ENCODE results near the gene PGAP3.
A peak's percentile ranks its signal among the peaks of the same experiment; 100 is the strongest.

Gene PGAP3

DNA sequence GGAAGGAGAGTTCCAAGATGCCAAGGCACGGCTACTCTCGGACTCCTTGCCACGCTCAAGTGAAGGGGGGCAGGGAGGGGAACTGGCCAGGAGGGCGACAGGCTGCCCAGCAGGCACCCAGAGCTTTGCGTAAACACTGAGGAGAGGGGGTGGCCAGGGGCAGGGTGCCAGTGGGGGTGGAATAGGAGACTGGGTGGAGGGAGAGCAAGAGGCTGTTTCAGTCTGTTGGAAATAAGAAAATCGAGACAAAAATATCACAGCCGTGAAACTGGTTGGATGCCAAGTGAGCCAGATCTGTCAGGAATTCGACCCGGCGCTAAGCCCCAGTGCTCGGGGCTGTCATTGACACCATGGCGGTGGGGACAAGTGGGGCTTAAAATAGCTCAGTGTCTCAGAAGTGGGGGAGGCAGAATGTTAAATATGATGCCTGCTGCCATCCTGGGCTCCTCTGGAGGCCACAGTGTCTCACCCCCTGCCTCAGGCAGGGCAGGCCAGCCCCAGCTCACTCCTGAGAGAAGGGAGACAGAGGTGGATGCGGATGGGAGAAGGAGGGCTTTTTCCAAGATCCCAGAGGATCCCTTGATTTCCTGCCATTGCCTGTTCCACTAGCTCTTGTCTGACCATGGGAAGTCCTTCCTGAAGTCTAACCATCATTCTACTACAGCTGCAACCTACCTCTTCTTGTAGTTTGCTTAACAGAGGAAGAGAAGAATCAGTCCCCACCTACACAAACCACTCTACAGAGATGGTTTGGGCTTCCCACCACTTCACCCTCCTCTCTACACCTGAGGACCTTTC, 10.1 kb downstream of the PGAP3 start:
- H3K36me3 ChIP-seq (ENCODE audit: control insufficient read depth in 2 of 2, insufficient read depth in 2 of 2, low read length in 2 of 2): peaks cover 0 to 10% of the 10 kb centered on the region in 2 donors
- H3K9me3 ChIP-seq (ENCODE audit: control insufficient read depth in 2 of 2, low read length in 2 of 2): no peaks in the 10 kb centered on the region
- peak overlapping the region; percentile 82 to 90 for H3K27ac ChIP-seq (ENCODE audit: low read depth in 2 of 2, low read length in 2 of 2)
- H3K4me1 ChIP-seq (ENCODE audit: control insufficient read depth in 2 of 2, insufficient read depth in 2 of 2, low read length in 2 of 2): peaks cover 47 to 55% of the 10 kb centered on the region in 2 donors
- H3K9ac ChIP-seq (ENCODE audit: low read depth in 1 of 2, low read length in 2 of 2): peak overlapping the region; percentile 48 to 54
- H3K27me3 ChIP-seq (ENCODE audit: control insufficient read depth in 2 of 2, insufficient read depth in 2 of 2, low read length in 2 of 2): no peaks in the 10 kb centered on the region
- no peak overlapping the region for H3K4me3 ChIP-seq (ENCODE audit: low read length in 2 of 2)

DNA sequence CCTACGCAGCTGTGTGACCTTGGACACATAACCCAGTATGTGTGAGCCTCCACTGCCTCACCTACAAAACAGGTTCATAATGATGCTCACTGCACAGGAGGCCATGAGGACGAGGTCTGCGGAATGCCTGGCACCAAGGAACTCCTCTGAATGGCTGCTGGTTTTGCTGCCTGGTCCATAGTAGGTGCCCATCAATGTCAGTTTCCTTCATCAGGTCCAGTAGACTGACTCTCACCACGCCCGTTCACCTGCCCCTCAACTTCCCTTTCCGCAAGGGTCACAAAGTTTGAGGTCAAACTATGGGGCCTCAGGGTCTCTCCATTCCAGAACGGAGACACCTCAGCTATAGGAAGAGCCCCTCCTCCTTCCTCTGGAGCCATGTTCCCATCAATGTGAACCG, 10.8 kb downstream of the PGAP3 start:
- peaks cover 0 to 10% of the 10 kb centered on the region in 2 donors for H3K36me3 ChIP-seq (ENCODE audit: control insufficient read depth in 2 of 2, insufficient read depth in 2 of 2, low read length in 2 of 2)
- peak overlapping the region in 1 of 2 donors; percentile 90 for H3K27ac ChIP-seq (ENCODE audit: low read depth in 2 of 2, low read length in 2 of 2)
- H3K4me1 ChIP-seq (ENCODE audit: control insufficient read depth in 2 of 2, insufficient read depth in 2 of 2, low read length in 2 of 2): peaks cover 53 to 58% of the 10 kb centered on the region in 2 donors
- no peaks in the 10 kb centered on the region for H3K27me3 ChIP-seq (ENCODE audit: control insufficient read depth in 2 of 2, insufficient read depth in 2 of 2, low read length in 2 of 2)
- H3K9ac ChIP-seq (ENCODE audit: low read depth in 1 of 2, low read length in 2 of 2): no peak overlapping the region
- no peak overlapping the region for H3K4me3 ChIP-seq (ENCODE audit: low read length in 2 of 2)
- no peaks in the 10 kb centered on the region for H3K9me3 ChIP-seq (ENCODE audit: control insufficient read depth in 2 of 2, low read length in 2 of 2)

DNA sequence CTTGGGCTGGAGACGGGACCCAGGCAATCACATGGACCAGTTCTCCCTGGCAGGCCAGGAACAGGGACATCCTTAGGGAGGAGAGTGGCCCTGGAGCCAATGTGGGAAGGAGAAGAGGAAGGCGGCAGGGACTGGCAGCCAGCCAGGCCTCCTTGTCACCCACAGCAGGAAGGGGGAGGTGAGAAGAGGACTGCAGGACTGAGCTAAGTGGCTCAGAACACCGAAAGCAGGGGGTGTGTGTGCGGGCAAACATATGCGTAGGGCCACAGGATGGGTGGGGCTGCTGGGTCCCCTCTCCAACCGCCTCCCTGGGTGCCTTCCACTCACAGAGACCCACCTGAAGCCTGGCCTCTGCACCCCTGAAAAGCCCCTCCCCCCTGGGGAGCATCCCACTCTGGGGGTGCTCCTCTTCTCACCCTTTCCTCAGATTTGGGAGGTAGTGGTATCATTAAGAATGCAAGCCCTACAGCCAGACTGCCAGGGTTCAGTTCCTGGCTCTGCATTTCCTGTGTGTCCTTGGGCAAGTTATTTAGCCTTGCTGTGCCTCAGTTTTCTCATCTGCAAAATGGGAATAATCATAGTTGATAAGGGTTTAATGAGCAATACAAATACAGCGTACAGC, 11.5 kb downstream of the PGAP3 start:
- Histone ChIP-seq H3K4me1 (ENCODE audit: control insufficient read depth in 2 of 2, insufficient read depth in 2 of 2, low read length in 2 of 2) (peaks cover 60 to 66% of the 10 kb centered on the region in 2 donors), H3K9ac (ENCODE audit: low read depth in 1 of 2, low read length in 2 of 2) (peak overlapping the region; percentile 9 to 63), H3K9me3 (ENCODE audit: control insufficient read depth in 2 of 2, low read length in 2 of 2) (no peaks in the 10 kb centered on the region), H3K27me3 (ENCODE audit: control insufficient read depth in 2 of 2, insufficient read depth in 2 of 2, low read length in 2 of 2) (no peaks in the 10 kb centered on the region), H3K36me3 (ENCODE audit: control insufficient read depth in 2 of 2, insufficient read depth in 2 of 2, low read length in 2 of 2) (peaks cover 0 to 10% of the 10 kb centered on the region in 2 donors), H3K4me3 (ENCODE audit: low read length in 2 of 2) (no peak overlapping the region), H3K27ac (ENCODE audit: low read depth in 2 of 2, low read length in 2 of 2) (peak overlapping the region; percentile 68 to 90)

DNA sequence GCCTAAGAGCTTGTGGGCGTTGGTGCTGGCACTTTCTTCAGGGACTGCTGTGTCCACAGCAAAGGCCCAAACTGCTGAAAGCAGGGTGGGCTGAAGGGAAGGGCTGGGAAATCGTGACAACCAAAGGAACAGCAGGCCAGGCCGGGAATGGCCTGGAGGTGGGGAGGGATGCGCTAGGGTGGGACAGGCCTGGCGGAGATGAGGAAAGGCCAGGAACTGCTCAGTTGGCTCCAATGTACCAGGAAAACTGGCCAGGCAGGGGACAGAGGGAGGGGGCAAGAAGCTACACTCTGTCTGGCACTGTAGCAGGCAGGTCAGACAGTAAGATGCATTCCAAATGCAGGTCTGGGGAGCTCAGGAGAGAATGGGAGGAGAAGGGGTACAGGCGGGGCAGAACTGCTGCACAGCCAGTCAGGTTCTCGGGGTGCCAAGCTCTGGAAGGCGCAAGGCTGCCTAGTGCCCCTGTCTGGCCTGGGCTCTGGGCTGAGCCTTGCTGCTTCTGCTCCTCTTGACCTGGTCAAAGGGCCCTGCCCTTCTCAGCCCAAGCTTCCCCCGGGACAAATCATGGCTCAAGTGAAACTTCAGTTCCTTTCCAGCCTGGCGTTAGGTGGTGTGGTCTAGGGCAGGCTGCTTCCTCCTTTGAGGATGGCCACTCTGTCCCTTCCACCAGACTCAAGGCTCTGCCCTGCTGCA, 12.3 kb downstream of the PGAP3 start:
- H3K27ac ChIP-seq (ENCODE audit: low read depth in 2 of 2, low read length in 2 of 2): peak overlapping the region; percentile 68 to 90
- H3K4me1 ChIP-seq (ENCODE audit: control insufficient read depth in 2 of 2, insufficient read depth in 2 of 2, low read length in 2 of 2): peaks cover 62 to 66% of the 10 kb centered on the region in 2 donors

DNA sequence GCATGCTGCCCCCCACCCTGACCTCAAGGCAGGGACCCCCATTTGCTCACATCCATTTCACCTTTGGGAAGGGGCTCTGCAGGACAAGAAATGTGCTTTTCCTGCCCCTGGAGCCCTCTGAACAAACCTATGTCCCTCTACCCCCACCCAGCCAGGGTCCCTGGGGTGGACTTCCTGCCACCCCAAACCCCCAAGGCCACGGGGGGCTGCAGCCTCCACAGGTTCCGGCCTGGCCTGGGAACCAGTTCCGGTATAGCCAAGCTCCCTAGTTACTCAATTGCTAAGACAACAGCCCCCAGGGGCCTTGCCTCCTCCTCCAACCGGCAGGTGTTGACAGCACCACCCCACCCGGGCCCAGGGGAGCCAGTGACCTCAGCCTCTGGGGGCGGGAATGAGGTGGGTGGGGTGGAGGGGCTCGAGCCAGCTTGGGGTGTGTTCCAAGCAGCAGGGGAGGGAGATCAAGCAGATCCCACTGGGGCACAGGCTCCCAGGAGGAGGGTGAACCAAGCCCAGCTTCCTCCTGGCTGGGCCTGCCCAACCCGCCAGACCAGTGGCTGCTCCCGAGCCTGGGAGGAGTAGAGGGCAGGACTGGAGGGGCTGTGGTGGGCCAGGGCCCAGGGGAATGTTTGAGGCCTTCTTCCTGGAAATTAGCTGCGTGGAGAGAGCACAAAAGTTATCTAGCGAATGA, 13.0 kb downstream of the PGAP3 start:
- Histone ChIP-seq H3K9ac (ENCODE audit: low read depth in 1 of 2, low read length in 2 of 2) (peak overlapping the region; percentile 32 to 70), H3K9me3 (ENCODE audit: control insufficient read depth in 2 of 2, low read length in 2 of 2) (no peaks in the 10 kb centered on the region), H3K4me1 (ENCODE audit: control insufficient read depth in 2 of 2, insufficient read depth in 2 of 2, low read length in 2 of 2) (peaks cover 60% of the 10 kb centered on the region in 2 donors), H3K4me3 (ENCODE audit: low read length in 2 of 2) (no peak overlapping the region), H3K36me3 (ENCODE audit: control insufficient read depth in 2 of 2, insufficient read depth in 2 of 2, low read length in 2 of 2) (peaks cover 0 to 4% of the 10 kb centered on the region in 2 donors), H3K27me3 (ENCODE audit: control insufficient read depth in 2 of 2, insufficient read depth in 2 of 2, low read length in 2 of 2) (peaks cover 2 to 8% of the 10 kb centered on the region in 2 donors), H3K27ac (ENCODE audit: low read depth in 2 of 2, low read length in 2 of 2) (peak overlapping the region; percentile 68 to 90)

More for the DNA sequence above, 12.3 kb downstream of the PGAP3 start:
- Histone ChIP-seq H3K4me3 (ENCODE audit: low read length in 2 of 2) (no peak overlapping the region), H3K9me3 (ENCODE audit: control insufficient read depth in 2 of 2, low read length in 2 of 2) (no peaks in the 10 kb centered on the region), H3K27me3 (ENCODE audit: control insufficient read depth in 2 of 2, insufficient read depth in 2 of 2, low read length in 2 of 2) (peaks cover 0 to 3% of the 10 kb centered on the region in 2 donors), H3K36me3 (ENCODE audit: control insufficient read depth in 2 of 2, insufficient read depth in 2 of 2, low read length in 2 of 2) (peaks cover 0 to 6% of the 10 kb centered on the region in 2 donors), H3K9ac (ENCODE audit: low read depth in 1 of 2, low read length in 2 of 2) (peak overlapping the region; percentile 32 to 70)

DNA sequence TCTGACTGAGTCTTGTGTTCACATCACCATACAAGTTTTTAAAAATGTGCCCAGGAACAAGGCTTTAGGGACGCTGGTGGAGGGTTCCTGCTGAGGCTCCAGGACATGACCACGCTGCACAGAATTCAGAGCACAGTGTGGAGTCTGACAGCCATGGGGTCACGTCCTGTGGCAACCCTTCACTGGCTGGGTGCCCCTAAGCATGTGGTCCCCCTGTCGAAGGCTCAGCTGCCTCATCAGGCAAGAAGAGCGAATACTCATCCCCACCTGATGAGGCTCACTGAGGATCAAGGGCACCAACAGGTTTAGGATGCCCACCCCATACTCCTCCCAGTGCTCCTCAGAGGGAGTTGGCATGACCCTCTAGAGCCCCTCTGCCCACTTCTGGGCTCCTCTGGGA, 13.7 kb downstream of the PGAP3 start:
- H3K36me3 ChIP-seq (ENCODE audit: control insufficient read depth in 2 of 2, insufficient read depth in 2 of 2, low read length in 2 of 2): peaks cover 0 to 4% of the 10 kb centered on the region in 2 donors
- no peaks in the 10 kb centered on the region for H3K9me3 ChIP-seq (ENCODE audit: control insufficient read depth in 2 of 2, low read length in 2 of 2)
- peak overlapping the region; percentile 8 to 26 for H3K9ac ChIP-seq (ENCODE audit: low read depth in 1 of 2, low read length in 2 of 2)
- H3K4me3 ChIP-seq (ENCODE audit: low read length in 2 of 2): no peak overlapping the region
- peak overlapping the region; percentile 68 to 90 for H3K27ac ChIP-seq (ENCODE audit: low read depth in 2 of 2, low read length in 2 of 2)
- H3K4me1 ChIP-seq (ENCODE audit: control insufficient read depth in 2 of 2, insufficient read depth in 2 of 2, low read length in 2 of 2): peaks cover 53% of the 10 kb centered on the region in 2 donors
- H3K27me3 ChIP-seq (ENCODE audit: control insufficient read depth in 2 of 2, insufficient read depth in 2 of 2, low read length in 2 of 2): peaks cover 4 to 8% of the 10 kb centered on the region in 2 donors

DNA sequence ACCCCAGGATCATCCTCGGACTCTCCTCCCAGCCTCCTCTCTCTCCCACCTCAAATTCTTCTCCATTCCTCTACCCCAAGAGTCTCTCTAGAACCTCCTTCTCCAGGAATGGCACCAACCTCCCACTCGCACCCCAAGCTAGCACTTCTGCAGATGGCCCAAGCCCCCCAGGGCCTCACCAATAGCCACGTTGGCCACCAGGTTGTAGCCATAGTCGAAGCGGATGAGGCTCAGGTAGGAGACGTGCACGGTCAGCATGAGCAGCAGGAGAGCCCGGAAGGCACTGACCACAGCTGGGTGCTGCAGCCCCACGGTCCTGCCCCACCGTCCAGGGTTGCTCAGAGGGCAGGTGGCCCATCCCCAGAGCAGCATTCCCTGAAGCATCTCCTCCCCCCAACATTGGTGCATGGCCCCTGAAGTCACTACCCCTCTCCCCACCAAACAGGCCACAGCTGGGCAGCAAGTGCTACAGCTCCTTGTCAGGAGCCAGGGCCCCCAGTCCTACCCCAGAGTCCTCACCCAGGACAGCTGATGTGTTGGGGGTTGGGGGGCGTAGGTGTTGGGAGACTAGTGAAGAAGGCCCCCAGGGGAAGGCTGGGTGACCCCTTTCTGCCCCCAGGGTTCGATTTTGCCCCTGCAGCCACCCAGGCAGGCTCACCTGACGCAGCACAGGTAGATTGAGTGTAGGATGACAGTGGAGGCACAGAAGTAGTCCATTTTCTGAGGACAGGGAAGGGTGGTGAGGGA, 14.3 kb downstream of the PGAP3 start:
- Histone ChIP-seq H3K4me1 (ENCODE audit: control insufficient read depth in 2 of 2, insufficient read depth in 2 of 2, low read length in 2 of 2) (peaks cover 49 to 50% of the 10 kb centered on the region in 2 donors), H3K9me3 (ENCODE audit: control insufficient read depth in 2 of 2, low read length in 2 of 2) (no peaks in the 10 kb centered on the region), H3K4me3 (ENCODE audit: low read length in 2 of 2) (no peak overlapping the region), H3K9ac (ENCODE audit: low read depth in 1 of 2, low read length in 2 of 2) (no peak overlapping the region), H3K36me3 (ENCODE audit: control insufficient read depth in 2 of 2, insufficient read depth in 2 of 2, low read length in 2 of 2) (peaks cover 0 to 4% of the 10 kb centered on the region in 2 donors), H3K27me3 (ENCODE audit: control insufficient read depth in 2 of 2, insufficient read depth in 2 of 2, low read length in 2 of 2) (peaks cover 7 to 8% of the 10 kb centered on the region in 2 donors), H3K27ac (ENCODE audit: low read depth in 2 of 2, low read length in 2 of 2) (peak overlapping the region in 1 of 2 donors; percentile 90)

DNA sequence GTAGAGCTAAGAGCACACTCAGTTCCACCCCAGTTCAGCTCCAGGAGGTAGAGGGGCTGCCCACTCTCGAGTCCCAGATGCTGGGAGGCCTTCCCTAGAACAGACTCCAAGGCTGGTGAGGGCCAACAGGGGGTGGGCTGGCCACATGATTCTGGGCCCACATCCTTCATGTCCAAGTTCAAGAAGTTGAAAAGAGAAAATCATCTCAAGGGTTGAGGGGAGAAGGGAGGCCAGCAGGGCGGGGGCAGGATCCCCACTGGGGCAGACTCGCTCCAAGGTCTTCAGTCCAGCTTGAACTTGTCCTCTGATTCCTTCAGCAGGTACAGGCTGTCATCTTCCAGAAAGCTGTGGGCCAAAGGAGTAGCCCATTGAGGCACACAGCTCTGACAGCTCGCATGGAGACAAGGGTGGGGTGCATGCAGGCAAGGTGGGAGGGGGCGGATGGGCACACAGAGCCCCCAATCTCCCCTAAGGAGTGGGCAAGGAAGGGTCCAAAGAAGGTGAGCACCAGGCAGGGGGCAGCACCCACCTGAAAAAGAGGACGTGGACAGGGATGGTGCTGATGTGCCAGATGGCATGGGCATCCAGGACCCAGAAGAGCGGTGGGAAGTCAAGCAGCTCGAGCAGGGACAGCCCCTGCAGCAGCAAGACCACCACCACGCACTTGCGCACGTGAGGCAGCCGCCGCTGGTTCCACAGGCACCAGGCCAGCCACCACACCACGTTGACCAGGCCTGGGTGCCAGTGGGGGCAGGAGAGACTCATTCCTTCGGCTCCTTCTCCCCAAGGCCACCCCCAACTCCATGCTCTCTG, 15.1 kb downstream of the PGAP3 start:
- H3K4me3 ChIP-seq (ENCODE audit: low read length in 2 of 2): no peak overlapping the region
- H3K27me3 ChIP-seq (ENCODE audit: control insufficient read depth in 2 of 2, insufficient read depth in 2 of 2, low read length in 2 of 2): peaks cover 8% of the 10 kb centered on the region in 2 donors
- H3K36me3 ChIP-seq (ENCODE audit: control insufficient read depth in 2 of 2, insufficient read depth in 2 of 2, low read length in 2 of 2): peaks cover 0 to 3% of the 10 kb centered on the region in 2 donors
- H3K4me1 ChIP-seq (ENCODE audit: control insufficient read depth in 2 of 2, insufficient read depth in 2 of 2, low read length in 2 of 2): peaks cover 41 to 46% of the 10 kb centered on the region in 2 donors
- peak overlapping the region; percentile 63 to 65 for H3K27ac ChIP-seq (ENCODE audit: low read depth in 2 of 2, low read length in 2 of 2)
- peak overlapping the region in 1 of 2 donors; percentile 52 for H3K9ac ChIP-seq (ENCODE audit: low read depth in 1 of 2, low read length in 2 of 2)
- H3K9me3 ChIP-seq (ENCODE audit: control insufficient read depth in 2 of 2, low read length in 2 of 2): no peaks in the 10 kb centered on the region

Measured in mucosa of rectum (tissue), 2 donors.